NCI-H146 treated with DMSO at 0.1 percent for 48 hours (cell line): ENCODE data around the gene ZBED1.
"Not testable (repeated sequence)": the region's sequence is repeated elsewhere in the genome, so short reads cannot be mapped to it uniquely, and the experiment has no call there.

ENCODE experiments used
- DNase-seq: peaks from one replicate; lab custom pipeline; 2025; ENCODE audit not compliant: unreplicated experiment; lab: John Stamatoyannopoulos, UW

ZBED1 gene

DNA sequence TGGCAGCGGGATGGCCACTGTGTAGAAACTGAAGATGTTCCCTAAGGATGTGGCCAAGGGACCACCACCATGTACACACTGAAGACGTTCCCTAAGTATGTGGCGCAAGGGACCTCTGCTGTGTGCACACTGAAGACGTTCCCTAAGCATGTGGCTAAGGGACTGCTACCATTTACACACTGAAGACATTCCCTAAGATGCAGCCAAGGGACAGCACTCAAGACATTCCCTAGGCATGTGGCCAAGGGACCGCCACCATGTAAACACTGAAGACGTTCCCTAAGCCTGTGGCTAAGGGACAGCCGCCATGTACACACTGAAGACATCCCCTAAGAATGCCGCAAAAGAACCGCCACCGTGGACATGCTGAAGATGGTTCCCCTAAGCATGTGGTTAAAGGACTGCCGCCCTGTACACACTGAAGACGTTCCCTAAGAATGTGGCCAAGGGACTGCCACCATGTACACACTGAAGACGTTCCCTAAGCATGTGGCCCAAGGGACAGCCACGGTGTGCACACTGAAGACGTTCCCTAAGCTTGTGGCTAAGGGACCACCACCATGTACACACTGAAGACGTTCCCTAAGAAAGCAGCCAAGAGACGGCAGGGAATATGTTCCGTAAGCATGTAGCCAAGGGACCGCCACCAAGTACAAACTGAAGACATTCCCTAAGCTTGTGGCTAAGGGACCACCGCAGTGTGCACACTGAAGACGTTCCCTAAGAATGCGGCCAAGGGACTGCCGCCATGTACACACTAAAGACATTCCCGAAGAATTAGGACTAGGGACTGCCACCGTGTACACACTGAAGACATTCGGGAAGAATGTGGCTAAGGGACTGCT lies 43.3 kb downstream of the ZBED1 start:
- no peak for DNase-seq

DNA sequence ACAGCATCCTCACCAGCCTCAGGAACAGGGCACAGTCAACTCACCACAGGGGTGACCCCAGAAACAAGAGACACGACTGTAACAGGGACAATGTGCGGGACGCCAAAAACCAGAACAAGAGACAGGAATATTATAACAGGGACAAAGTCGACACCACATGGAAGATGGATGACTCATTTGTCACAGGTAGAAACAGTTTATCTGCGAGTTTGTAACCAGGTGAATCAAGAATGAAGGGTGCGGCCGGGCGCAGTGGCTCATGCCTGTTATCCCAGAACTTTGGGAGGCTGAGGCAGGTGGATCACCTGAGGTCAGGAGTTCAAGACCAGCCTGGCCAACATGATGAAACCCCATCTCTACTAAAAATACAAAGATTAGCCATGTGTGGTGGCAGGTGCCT lies 44.7 kb downstream of the ZBED1 start:
- DNase-seq = not testable (repeated sequence)

DNA sequence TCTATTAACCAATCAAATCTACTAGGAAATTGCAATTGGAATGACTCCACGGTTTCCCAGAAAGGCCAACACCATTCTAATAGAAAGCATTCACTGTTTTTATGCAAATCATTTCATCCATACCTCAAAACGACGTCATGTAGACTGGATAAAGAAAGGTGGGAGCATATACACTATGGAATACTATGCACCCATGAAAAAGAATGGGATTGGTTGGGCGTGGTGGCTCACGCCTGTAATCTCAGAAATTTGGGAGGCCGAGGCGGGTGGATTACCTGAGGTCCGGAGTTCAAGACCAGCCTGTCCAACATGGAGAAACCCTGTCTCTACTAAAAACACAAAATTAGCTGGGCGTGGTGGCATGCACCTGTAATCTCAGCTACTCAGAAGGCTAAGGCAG lies 46.2 kb downstream of the ZBED1 start:
- not testable (repeated sequence) for DNase-seq

DNA sequence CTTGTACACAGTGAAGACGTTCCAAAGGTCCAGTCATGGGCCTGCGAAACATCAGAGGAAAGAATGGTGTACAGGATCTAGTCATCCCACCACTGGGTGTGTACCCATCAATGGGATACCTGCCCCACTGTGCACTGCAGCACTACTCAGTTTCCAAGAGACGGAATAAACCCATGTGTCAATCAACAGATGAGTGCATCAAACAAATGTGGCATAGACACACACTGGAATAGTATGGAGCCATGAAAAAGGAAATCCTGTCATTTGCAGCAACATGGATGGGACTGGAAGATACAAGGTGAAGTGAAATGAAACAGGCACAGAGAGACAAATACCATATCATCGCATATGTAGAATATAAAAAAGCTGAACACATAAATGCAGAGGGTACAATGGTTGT lies 48.0 kb downstream of the ZBED1 start:
- no peak for DNase-seq

DNA sequence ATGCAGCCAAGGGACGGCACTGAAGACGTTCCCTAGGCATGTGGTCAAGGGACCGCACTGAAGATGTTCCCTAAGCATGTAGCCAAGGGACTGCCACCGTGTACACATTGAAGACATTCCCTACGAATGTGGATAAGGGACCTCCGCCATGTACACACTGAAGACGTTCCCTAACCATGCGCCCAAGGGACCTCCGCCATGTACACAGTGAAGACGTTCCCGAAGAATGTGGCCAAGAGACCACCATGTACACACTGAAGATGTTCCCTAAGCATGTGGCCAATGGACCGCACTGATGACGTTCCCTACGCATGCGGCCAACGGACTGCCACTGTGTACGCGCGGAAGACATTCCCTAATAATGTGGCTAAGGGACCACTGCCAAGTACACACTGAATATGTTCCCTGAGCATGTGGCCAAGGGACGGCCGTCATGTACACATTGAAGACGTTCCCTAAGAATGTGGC lies 48.4 kb downstream of the ZBED1 start:
- no peak for DNase-seq

DNA sequence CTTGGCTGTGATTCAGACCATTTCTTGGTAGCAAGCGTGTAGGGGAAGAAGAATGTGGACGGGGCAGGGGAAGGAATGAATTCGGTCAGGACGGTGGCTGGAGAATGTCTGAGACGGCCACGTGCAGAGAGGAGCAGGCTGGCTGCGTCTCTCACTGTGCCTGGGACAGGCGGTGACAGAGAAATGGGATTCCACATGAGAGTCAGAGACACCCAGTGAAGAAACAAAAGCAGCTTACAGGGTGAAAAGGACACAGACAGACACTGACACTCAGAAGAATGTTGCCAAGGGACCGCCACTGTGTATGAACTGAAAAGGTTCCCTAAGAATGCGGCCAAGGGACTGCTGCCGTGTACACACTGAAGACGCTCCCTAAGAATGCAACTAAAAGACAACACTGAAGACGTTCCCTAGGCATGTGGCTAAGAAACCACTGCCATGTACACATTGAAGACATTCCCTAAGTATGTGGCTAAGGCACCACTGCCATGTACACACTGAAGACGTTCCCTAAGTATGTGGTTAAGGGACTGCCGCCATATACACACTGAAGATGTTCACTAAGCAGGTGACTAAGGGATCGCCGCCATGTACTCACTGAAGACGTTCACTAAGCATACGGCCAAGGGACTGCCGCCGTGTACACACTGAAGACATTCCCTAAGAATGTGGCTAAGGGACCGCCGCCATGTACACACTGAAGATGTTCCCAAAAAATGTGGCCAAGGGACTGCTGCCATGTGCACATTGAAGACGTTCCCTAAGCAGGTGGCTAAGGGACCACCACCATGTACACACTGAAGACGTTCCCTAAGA lies 49.1 kb downstream of the ZBED1 start:
- no peak for DNase-seq

DNA sequence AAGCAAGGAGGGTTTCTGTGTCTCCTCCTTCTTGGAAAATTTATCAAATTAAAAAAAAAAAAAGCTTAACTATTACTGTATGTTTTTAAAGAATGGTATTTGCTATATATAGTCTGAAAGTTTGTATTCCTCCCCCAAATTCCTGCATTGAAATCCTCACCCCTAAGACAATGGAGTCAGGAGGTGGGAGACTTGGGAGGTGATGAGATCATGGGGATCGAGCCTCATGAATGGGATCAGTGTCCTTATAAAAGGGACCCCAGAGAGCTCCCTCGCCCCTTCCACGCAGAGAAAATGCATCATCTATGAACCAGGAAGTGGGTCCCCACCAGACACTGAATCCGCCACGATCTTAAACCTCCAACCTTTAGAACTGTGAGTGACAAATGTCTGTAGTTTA lies 50.1 kb downstream of the ZBED1 start:
- no peak for DNase-seq

DNA sequence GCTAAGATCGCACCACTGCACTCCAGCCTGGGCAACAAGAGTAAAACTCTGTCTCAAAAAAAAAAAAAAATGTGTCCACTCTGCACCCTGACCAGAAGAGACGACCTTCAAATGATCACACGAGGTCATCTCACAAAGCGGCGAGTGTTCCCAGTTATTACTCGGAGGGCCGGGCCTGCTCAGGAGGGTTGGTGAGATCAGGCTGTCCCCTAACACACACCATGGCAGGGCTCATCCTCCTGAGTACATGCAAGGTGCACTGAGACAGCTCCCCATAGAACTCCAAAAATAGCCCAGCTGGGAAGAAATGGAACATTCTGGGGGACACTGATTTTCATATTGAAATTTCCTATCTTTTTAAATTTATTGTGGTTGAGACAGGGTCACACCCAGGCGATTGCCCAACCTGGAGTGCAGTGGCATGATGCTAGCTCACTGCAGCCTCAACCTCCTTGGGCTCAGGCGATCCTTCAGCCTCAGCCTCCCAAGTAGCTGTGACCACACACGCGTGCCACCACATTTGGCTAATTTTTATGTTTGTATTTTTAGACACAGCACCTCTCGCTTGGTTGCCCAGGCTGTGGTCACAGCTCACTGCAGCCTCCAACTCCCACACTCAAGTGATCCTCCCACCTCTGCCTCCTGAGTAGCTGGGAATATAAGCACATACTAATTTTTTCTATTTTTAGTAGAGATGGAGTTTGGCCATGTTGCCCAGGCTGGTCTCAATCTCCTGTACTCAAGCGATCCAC lies 51.5 kb downstream of the ZBED1 start:
- no peak for DNase-seq

DNA sequence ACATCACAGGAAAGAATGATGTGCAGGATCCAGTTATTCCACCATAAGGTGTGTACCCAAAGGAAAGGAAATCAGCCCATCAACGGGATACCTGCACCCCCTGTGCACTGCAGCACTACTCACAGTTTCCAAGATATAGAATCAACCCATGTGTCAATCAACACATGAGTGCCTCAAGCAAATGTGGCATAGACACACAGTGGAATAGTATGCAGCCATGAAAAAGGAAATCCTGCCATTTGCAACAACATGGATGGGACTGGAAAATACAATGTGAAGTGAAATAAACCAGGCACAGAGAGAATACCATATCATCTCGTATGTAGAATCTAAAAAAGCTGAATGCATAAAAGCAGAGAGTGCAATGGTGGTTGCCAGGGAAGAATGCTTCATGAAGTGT lies 53.3 kb downstream of the ZBED1 start:
- DNase-seq = no peak

DNA sequence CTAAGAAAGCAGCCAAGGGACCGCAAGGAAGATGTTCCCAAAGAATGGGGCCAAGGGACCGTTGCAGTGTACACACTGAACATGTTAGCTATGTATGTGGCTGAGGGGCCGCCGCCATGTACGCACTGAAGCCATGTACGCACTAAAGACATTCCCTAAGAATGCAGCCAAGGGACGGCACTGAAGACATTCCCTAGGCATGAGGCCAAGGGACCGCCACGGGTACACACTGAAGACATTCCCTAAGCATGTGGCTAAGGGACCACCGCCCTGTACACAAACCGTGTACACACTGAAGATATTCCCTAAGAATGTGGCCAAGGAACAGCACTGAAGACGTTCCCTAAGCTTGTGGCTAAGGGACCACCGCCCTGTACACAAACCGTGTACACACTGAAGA lies 54.0 kb downstream of the ZBED1 start:
- no peak for DNase-seq

DNA sequence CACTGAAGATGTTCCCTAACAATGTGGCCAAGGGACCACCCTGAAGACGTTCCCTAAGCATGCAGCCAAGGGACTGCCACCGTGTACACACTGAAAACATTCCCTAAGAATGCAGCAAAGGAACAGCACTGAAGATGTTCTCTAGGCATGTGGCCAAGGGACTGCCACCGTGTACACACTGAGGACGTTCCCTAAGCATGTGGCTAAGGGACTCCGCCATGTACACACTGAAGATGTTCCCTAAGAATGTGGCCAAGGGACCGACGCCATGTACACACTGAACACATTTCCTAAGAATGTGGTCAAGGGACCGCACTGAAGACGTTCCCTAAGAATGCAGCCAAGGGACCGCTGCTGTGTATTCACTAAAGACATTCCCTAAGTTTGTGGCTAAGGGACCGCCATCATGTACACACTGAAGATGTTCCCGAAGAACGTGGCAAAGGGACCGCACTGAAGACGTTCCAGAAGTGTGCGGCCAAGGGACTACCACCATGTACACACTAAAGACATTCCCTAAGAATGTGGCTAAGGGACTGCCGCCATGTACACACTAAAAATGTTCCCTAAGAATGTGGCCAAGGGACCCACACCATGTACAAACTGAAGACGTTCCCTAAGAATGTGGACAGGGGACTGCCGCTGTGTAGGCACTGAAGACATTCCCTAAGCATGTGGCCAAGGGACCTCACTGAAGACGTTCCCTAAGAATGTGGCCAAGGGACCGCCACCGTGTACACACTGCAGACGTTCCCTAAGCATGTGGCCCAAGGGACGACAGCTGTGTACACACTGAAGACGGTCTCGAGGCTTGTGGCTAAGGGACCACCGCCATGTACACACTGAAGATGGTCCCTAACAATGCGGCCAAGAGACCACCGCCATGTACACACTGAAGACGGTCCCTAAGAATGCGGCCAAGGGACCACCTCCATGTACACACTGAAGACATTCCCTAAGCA lies 54.8 kb downstream of the ZBED1 start:
- no peak for DNase-seq

DNA sequence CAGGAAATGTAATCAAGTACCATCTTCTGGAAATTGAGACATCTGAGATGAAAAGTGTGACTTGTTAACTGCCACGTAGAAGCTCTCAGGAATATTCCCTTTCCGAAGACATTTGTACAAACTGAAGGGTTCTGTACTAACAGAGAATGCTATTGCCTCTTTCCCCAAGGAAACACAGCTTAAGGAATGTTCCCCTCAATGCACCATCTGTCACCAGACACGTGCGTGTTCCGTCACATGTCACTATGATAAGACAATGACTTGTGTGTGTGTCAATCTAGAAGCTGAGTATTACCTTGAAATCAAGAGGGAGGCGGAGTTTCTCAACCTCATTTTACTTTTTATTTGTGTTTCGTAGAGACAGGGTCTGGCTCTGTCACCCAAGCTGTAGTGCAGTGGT lies 58.1 kb downstream of the ZBED1 start:
- no peak for DNase-seq

DNA sequence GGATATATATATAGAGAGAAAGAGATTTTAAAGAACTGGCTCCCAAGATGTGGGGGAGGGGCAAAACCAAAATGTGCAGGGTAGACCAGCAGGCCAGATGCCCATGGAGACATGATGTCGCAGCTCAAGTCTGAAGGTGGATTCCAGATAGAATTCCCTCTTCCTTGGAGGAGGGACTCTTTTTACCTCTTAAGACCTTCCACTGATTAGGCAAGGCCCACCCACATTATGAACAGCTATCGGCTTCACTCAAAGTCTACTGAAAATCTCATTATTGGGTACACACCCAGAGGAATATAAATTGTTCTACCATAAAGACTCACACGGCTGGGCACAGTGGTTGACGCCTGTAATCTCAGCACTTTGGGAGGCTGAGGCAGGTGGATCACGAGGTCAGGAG lies 59.3 kb downstream of the ZBED1 start:
- no peak for DNase-seq

DNA sequence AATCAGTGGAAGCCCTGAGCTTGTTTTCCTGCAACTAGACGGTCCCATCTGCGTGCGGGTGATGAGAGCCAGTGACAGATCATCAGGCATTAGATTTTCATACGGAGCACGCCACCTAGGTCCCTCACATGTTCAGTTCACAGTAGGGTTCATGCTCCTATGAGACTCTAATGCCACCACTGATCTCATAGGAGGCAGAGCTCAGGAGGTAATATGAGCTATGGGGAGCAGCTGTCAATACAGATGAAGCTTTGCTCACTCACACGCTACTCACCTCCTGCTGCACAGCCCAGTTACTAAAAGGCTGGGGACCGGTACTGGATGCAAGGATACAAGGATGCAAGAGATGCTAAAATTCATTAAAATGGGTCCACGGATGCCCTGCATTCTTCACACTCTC lies 61.2 kb downstream of the ZBED1 start:
- DNase-seq = no peak
